Activated T-helper 2 cell treated with anti-CD3 and anti-CD28 coated beads, Interferon-gamma antibody, Interleukin-2, Interleukin-4, amounts not matched to agents 10 μg/mL and 5 μg/mL and 100 μg/mL, durations not matched to agents 14 hours and 24 hours and 36 hours (primary cell): ENCODE data around the gene CCDC178. TPM values are rescaled to one million over a fixed set of nuclear protein-coding genes. Genes with fewer than 3 reads are reported as not detected.

Experiments
- DNase-seq: peaks from one replicate; pipeline ENCODE4 v3.0.0; 2021; ENCODE audit warnings: low spot score
- H3K27ac Mint-ChIP-seq: one replicate; pipeline ENCODE4 v1.8.0; 2021; ENCODE audit warnings: mixed read lengths
- H3K27me3 Mint-ChIP-seq: one replicate; pipeline ENCODE4 v1.8.0; 2021; ENCODE audit warnings: low read depth, mixed read lengths
- H3K36me3 Mint-ChIP-seq: one replicate; pipeline ENCODE4 v1.8.0; 2021; ENCODE audit warnings: low read depth, mixed read lengths
- H3K4me1 Mint-ChIP-seq: one replicate; pipeline ENCODE4 v1.8.0; 2021; ENCODE audit warnings: low read depth, mixed read lengths
- H3K4me3 Mint-ChIP-seq: one replicate; pipeline ENCODE4 v1.8.0; 2021; ENCODE audit warnings: low read depth, mild to moderate bottlenecking, moderate library complexity, mixed read lengths
- H3K9me3 Mint-ChIP-seq: one replicate; pipeline ENCODE4 v1.8.0; 2021; ENCODE audit warnings: mixed read lengths
- intact Hi-C: fragments of 100-400 bp; cut with micrococcal nuclease; formaldehyde crosslinking; loops from one replicate; pipeline ENCODE4 v1.15.1; 2023
- total RNA-seq: library from RNA; stranded (reverse); gene quantifications from 2 replicates; pipeline ENCODE4 v1.2.3, GENCODE V29; 2022

CCDC178 gene
- total RNA-seq, 1 donor from 2014 or later = not detected

- intact Hi-C loops = loop anchor here (10.0 kb wide), 1 partner anchor 223 kb away; no protein-coding TSS in a partner anchor
- H3K27me3 Mint-ChIP-seq = no peaks in the 10 kb centered on the region
- H3K36me3 Mint-ChIP-seq = no peaks in the 10 kb centered on the region
- H3K9me3 Mint-ChIP-seq = no peaks in the 10 kb centered on the region
- no peak overlapping the region for H3K27ac Mint-ChIP-seq
- no peaks in the 10 kb centered on the region for H3K4me1 Mint-ChIP-seq
- no peak for DNase-seq
- no peak overlapping the region for H3K4me3 Mint-ChIP-seq
These were observed 502.9 kb downstream of the CCDC178 start for GRCh38 chr18:32937597-32937996.

- Mint-ChIP-seq H3K27me3 (no peaks in the 10 kb centered on the region), H3K9me3 (no peaks in the 10 kb centered on the region), H3K36me3 (no peaks in the 10 kb centered on the region), H3K27ac (no peak overlapping the region), H3K4me3 (no peak overlapping the region), H3K4me1 (no peaks in the 10 kb centered on the region)
- no peak for DNase-seq
- intact Hi-C loops = loop anchor here (10.0 kb wide), 1 partner anchor 222 kb away; no protein-coding TSS in a partner anchor
These were observed 503.5 kb downstream of the CCDC178 start for GRCh38 chr18:32937066-32937465.

- H3K4me3 Mint-ChIP-seq = no peak overlapping the region
- no peaks in the 10 kb centered on the region for H3K4me1 Mint-ChIP-seq
- no peak for DNase-seq
- H3K27me3 Mint-ChIP-seq = no peaks in the 10 kb centered on the region
- H3K9me3 Mint-ChIP-seq = no peaks in the 10 kb centered on the region
- H3K36me3 Mint-ChIP-seq = no peaks in the 10 kb centered on the region
- no peak overlapping the region for H3K27ac Mint-ChIP-seq
- intact Hi-C loops = loop anchor here (10.0 kb wide), 1 partner anchor 219 kb away; no protein-coding TSS in a partner anchor
These were observed 506.3 kb downstream of the CCDC178 start for GRCh38 chr18:32934201-32934600.

DNA sequence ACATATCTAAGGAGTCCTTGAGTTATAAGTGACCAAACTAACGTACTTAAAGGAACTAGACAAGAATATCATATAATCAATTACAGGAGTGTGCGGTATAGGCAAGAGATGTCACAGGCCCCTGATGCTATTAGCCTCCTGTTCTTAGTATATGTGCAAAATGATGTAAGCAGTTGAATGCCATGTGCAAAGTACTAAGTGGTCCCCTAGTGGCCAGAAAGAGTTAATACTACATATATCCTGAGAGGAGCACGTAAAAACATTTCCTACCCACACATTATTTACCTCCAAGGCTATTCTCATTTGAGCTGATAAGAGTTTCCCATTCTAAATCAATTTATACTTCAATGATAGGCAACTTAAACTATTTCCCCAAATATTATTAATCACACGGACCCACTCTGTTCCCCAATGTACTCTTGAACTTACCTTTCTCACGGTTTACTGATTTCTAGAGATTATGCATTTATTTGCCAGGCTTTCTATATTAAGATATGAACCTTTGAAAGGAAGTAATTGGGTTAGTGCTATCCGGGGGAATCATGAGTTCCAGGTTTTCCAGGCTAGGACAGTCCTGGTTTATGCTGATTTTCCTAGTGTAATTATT is 509.7 kb downstream of the CCDC178 start:
- Mint-ChIP-seq H3K27me3 (no peaks in the 10 kb centered on the region), H3K4me3 (no peak overlapping the region), H3K9me3 (no peaks in the 10 kb centered on the region), H3K27ac (no peak overlapping the region), H3K36me3 (no peaks in the 10 kb centered on the region), H3K4me1 (no peaks in the 10 kb centered on the region)
- DNase-seq = no peak
- intact Hi-C loops = loop anchor here (10.0 kb wide), 1 partner anchor 216 kb away; no protein-coding TSS in a partner anchor

GRCh38 chr18:32929213-32929612 is 511.3 kb downstream of the CCDC178 start:
- Mint-ChIP-seq H3K9me3 (no peaks in the 10 kb centered on the region), H3K4me1 (no peaks in the 10 kb centered on the region), H3K27ac (no peak overlapping the region), H3K27me3 (no peaks in the 10 kb centered on the region), H3K4me3 (no peak overlapping the region), H3K36me3 (no peaks in the 10 kb centered on the region)
- intact Hi-C loops = no loop called here
- DNase-seq = no peak

DNA sequence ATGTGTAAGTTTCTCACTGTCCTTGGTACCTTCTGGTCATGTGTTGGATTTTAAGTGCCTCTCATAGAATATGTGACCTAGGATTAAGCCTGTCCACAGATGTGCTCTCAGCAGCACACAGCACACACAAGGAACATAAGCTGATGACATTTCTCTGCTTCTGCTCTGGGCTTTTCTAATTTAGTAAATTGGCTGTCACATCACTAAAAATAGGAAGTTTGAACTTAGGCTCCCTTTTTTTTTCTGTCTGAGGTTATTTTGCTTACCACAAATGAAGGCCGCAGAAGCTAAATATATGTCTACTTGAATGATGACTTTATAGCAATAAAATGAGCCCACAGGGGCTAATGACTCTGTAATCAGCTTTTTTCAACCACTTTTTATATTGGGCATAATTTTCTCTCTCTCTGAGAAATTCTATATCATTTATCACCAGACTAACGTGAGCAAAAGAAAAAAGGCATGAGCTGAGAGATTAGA is 517.5 kb downstream of the CCDC178 start:
- intact Hi-C loops = no loop called here
- no peaks in the 10 kb centered on the region for H3K9me3 Mint-ChIP-seq
- no peak overlapping the region for H3K4me3 Mint-ChIP-seq
- H3K36me3 Mint-ChIP-seq = no peaks in the 10 kb centered on the region
- DNase-seq = no peak
- H3K27me3 Mint-ChIP-seq = no peaks in the 10 kb centered on the region
- H3K4me1 Mint-ChIP-seq = no peaks in the 10 kb centered on the region
- no peak overlapping the region for H3K27ac Mint-ChIP-seq

GRCh38 chr18:32920796-32921787 is 519.4 kb downstream of the CCDC178 start:
- intact Hi-C loops = no loop called here

GRCh38 chr18:32919799-32920198 is 520.7 kb downstream of the CCDC178 start:
- Mint-ChIP-seq H3K4me1 (no peaks in the 10 kb centered on the region), H3K9me3 (no peaks in the 10 kb centered on the region), H3K4me3 (no peak overlapping the region), H3K27ac (no peak overlapping the region), H3K36me3 (no peaks in the 10 kb centered on the region), H3K27me3 (no peaks in the 10 kb centered on the region)
- intact Hi-C loops = no loop called here
- DNase-seq = no peak

More at GRCh38 chr18:32920796-32921787, 519.4 kb downstream of the CCDC178 start:
- no peaks in the 10 kb centered on the region for H3K36me3 Mint-ChIP-seq
- DNase-seq = no peak
- H3K27me3 Mint-ChIP-seq = no peaks in the 10 kb centered on the region
- H3K9me3 Mint-ChIP-seq = no peaks in the 10 kb centered on the region
- H3K27ac Mint-ChIP-seq = no peak overlapping the region
- no peak overlapping the region for H3K4me3 Mint-ChIP-seq
- no peaks in the 10 kb centered on the region for H3K4me1 Mint-ChIP-seq

GRCh38 chr18:32918692-32919250 is 521.8 kb downstream of the CCDC178 start:
- Mint-ChIP-seq H3K27ac (no peak overlapping the region), H3K27me3 (no peaks in the 10 kb centered on the region), H3K36me3 (no peaks in the 10 kb centered on the region), H3K4me3 (no peak overlapping the region), H3K9me3 (no peaks in the 10 kb centered on the region), H3K4me1 (no peaks in the 10 kb centered on the region)
- DNase-seq = no peak
- intact Hi-C loops = no loop called here

DNA sequence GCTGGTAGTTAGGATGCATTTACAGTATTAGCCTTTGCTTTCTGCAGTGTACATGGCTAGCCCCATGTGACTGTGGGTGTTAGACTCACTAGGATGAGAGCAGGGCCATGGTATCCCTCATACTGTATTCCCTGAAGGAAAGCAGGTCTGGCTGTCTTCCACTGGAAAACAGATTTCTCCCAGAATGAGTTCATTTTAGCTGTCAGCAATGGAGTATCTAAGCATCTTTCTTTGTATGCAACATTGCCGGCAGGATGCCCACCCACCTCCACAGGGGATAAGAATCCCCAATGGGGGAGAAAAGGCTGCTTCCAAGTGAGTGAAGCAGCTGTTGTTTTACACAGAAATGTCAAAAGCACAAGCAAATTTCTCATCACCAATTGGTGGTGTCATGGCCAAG is 525.0 kb downstream of the CCDC178 start:
- Mint-ChIP-seq H3K27me3 (no peaks in the 10 kb centered on the region), H3K27ac (no peak overlapping the region), H3K4me3 (no peak overlapping the region), H3K9me3 (no peaks in the 10 kb centered on the region), H3K36me3 (no peaks in the 10 kb centered on the region), H3K4me1 (no peaks in the 10 kb centered on the region)
- DNase-seq = no peak
- intact Hi-C loops = no loop called here

DNA sequence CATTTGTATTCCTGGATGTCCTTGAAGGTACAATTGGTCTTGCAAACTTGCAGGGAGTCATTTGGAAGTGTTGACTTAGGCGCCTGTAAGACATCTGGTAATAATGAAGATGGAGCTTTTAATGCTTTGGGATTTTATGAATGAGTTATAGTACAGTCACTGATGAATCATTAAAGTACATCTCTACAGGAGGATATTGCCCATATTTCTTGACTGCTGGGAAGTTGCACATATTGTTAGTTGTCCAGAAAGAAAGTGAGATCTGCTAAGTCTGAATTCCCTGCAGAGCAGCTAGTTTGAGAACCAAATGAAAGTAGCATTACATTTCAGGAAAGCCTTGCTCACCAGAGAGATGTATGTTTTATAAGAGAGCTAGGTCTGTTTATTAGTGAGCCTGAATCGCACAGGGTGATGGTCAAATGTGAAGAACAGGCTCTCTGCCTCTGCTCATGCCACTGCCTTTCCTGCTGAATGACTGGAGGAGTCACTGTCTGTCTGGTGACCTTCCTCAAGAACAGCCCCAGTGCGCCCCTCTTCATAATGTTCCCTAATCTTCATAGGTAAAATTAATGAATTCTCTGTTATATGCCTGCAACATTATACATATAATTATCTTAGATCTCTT is 528.7 kb downstream of the CCDC178 start:
- H3K36me3 Mint-ChIP-seq = no peaks in the 10 kb centered on the region
- no peak overlapping the region for H3K27ac Mint-ChIP-seq
- no peaks in the 10 kb centered on the region for H3K4me1 Mint-ChIP-seq
- intact Hi-C loops = no loop called here
- H3K9me3 Mint-ChIP-seq = peaks cover 2% of the 10 kb centered on the region
- DNase-seq = no peak
- no peaks in the 10 kb centered on the region for H3K27me3 Mint-ChIP-seq
- H3K4me3 Mint-ChIP-seq = no peak overlapping the region

- no peak overlapping the region for H3K27ac Mint-ChIP-seq
- H3K36me3 Mint-ChIP-seq = no peaks in the 10 kb centered on the region
- H3K27me3 Mint-ChIP-seq = no peaks in the 10 kb centered on the region
- H3K4me1 Mint-ChIP-seq = no peaks in the 10 kb centered on the region
- intact Hi-C loops = no loop called here
- no peak overlapping the region for H3K4me3 Mint-ChIP-seq
- no peak for DNase-seq
- peaks cover 6% of the 10 kb centered on the region for H3K9me3 Mint-ChIP-seq
These were observed 529.7 kb downstream of the CCDC178 start for GRCh38 chr18:32910694-32911296.
